ENCODE measurements around the gene GPR31.
A peak's percentile ranks its signal among the peaks of the same experiment; 100 is the strongest.

Gene GPR31

DNA sequence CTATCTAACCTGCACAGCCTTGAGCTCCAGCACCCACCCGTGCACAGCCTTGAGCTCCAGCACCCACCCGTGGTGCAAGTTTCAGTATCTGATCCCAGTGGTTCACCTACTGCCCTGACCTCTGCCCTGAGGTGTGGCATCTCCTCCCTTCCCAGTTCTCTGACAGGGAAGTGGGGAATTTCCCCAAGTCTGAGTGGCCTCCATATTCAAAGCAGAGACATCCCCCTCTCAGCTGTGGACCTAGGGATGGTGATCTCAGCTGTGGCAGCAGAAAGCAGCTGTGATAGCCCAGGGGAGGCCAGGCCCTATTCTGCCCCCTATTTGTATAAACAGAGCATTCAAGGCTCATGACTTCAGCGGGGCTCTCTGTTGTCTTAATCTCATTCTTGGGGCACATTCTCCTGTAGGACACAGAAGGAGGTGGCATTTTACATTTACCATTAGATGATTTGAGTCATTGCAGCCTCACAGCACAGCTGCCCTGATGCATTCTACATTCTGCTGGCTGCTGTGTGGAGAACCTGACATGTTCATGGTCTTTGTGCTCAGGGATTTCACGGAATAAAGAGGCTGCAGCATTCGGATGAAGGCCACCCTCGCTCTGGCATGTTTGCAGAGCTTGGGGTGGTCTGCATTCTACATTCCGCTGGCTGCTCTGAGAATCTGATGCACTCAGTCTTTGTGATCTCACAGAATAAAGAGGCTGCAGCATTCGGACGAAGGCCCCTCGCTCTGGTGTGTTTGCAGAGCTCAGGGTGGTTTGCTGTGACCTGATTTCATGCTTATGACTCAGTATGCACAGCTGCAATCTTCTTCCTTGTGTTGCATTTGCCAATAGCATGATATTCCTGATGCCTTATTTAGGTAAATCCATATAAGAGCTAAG, 16.9 kb downstream of the GPR31 start:
- H3K27me3 ChIP-seq (ENCODE audit: control insufficient read depth, low read length): peaks cover 14% of the 10 kb centered on the region
- H3F3A ChIP-seq (ENCODE audit: control insufficient read depth, insufficient read depth): no peaks in the 10 kb centered on the region
- no peaks in the 10 kb centered on the region for H4K20me1 ChIP-seq (ENCODE audit: control insufficient read depth, insufficient read depth, low read depth, low read length)
- no peak overlapping the region for H3K4me2 ChIP-seq (ENCODE audit: low read length)
- peaks cover 12% of the 10 kb centered on the region for H3K4me1 ChIP-seq (ENCODE audit: control insufficient read depth, low read length)
- no peak for TF ChIP-seq EZH2phosphoT487 (IDR thresholded peaks at IDR 0.05; ENCODE audit: borderline replicate concordance, low read length)
- TF ChIP-seq CTCF (IDR thresholded peaks at IDR 0.05; ENCODE audit: low read depth, low read length, poor library complexity, severe bottlenecking): no peak
- no peak overlapping the region for H3K27ac ChIP-seq (ENCODE audit: low read depth, low read length)
- H3K4me3 ChIP-seq (ENCODE audit: low read length): no peak overlapping the region
- H3K36me3 ChIP-seq (ENCODE audit: control insufficient read depth, low read length): no peaks in the 10 kb centered on the region
- no peaks in the 10 kb centered on the region for H3K9me2 ChIP-seq (replicated peaks; ENCODE audit: control insufficient read depth, low read length)
- H3K9me3 ChIP-seq (ENCODE audit: control insufficient read depth, insufficient read depth, low read length): no peaks in the 10 kb centered on the region
- H3K79me2 ChIP-seq (ENCODE audit: control insufficient read depth, low read length): no peaks in the 10 kb centered on the region

DNA sequence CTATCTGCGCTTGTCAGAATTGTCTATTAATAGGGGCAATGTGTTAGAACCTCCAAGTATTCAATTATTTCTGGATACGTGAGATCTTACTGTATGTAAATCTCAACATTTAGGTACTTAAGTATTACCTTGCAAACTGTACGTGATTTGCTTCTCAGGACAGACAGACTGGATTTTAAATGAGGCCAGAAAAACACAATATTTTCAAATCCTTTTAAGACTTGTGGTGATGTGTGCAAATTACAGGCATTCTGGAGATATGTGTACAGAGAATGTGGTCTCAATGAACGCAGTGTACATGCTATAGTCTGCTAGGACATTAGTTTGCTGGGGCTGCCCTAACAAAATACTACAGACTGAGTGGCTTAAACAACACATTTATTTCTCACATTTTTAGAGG, 18.0 kb downstream of the GPR31 start:
- Histone ChIP-seq H3K4me2 (ENCODE audit: low read length) (no peak overlapping the region), H3F3A (ENCODE audit: control insufficient read depth, insufficient read depth) (no peaks in the 10 kb centered on the region), H3K9me2 (replicated peaks; ENCODE audit: control insufficient read depth, low read length) (no peaks in the 10 kb centered on the region), H3K4me1 (ENCODE audit: control insufficient read depth, low read length) (peaks cover 6% of the 10 kb centered on the region), H3K36me3 (ENCODE audit: control insufficient read depth, low read length) (no peaks in the 10 kb centered on the region), H3K27ac (ENCODE audit: low read depth, low read length) (no peak overlapping the region), H3K79me2 (ENCODE audit: control insufficient read depth, low read length) (no peaks in the 10 kb centered on the region), H4K20me1 (ENCODE audit: control insufficient read depth, insufficient read depth, low read depth, low read length) (no peaks in the 10 kb centered on the region), H3K4me3 (ENCODE audit: low read length) (no peak overlapping the region), H3K9me3 (ENCODE audit: control insufficient read depth, insufficient read depth, low read length) (no peaks in the 10 kb centered on the region), H3K27me3 (ENCODE audit: control insufficient read depth, low read length) (peaks cover 15% of the 10 kb centered on the region)
- TF ChIP-seq EZH2phosphoT487 (IDR thresholded peaks at IDR 0.05; ENCODE audit: borderline replicate concordance, low read length) (no peak), CTCF (IDR thresholded peaks at IDR 0.05; ENCODE audit: low read depth, low read length, poor library complexity, severe bottlenecking) (peak; percentile 9)

GRCh38 chr6:167137881-167138280, 19.9 kb downstream of the GPR31 start:
- Histone ChIP-seq H3K79me2 (ENCODE audit: control insufficient read depth, low read length) (no peaks in the 10 kb centered on the region), H3K27me3 (ENCODE audit: control insufficient read depth, low read length) (peaks cover 20% of the 10 kb centered on the region), H3K27ac (ENCODE audit: low read depth, low read length) (no peak overlapping the region), H4K20me1 (ENCODE audit: control insufficient read depth, insufficient read depth, low read depth, low read length) (no peaks in the 10 kb centered on the region), H3K9me3 (ENCODE audit: control insufficient read depth, insufficient read depth, low read length) (no peaks in the 10 kb centered on the region), H3F3A (ENCODE audit: control insufficient read depth, insufficient read depth) (no peaks in the 10 kb centered on the region), H3K36me3 (ENCODE audit: control insufficient read depth, low read length) (no peaks in the 10 kb centered on the region), H3K9me2 (replicated peaks; ENCODE audit: control insufficient read depth, low read length) (no peaks in the 10 kb centered on the region), H3K4me2 (ENCODE audit: low read length) (no peak overlapping the region), H3K4me3 (ENCODE audit: low read length) (no peak overlapping the region), H3K4me1 (ENCODE audit: control insufficient read depth, low read length) (peaks cover 6% of the 10 kb centered on the region)
- TF ChIP-seq CTCF (IDR thresholded peaks at IDR 0.05; ENCODE audit: low read depth, low read length, poor library complexity, severe bottlenecking) (no peak), EZH2phosphoT487 (IDR thresholded peaks at IDR 0.05; ENCODE audit: borderline replicate concordance, low read length) (no peak)

Measured in DOHH2 (cell line).